HepG2 (cell line): ENCODE results near the gene MRPL20. TPM values are rescaled to one million over a fixed set of nuclear protein-coding genes. Genes with fewer than 3 reads are reported as not detected.

ENCODE experiments used
- BCL6 ChIP-seq: IDR thresholded peaks from 2 replicates; pipeline ENCODE4 v1.6.1; 2016; ENCODE audit warnings: missing genetic modification reagents, missing compliant biosample characterization
- CBFB ChIP-seq: sonication (generic); formaldehyde crosslinking; IDR thresholded peaks from 2 replicates; pipeline ENCODE4 v1.4.0; 2020; ENCODE audit warnings: missing genetic modification reagents
- DMAP1 ChIP-seq: IDR thresholded peaks from 2 replicates; pipeline ENCODE4 v1.6.1; 2016
- GATAD1 ChIP-seq: IDR thresholded peaks from 2 replicates; pipeline ENCODE4 v1.6.1; 2016; ENCODE audit warnings: missing genetic modification reagents, missing compliant biosample characterization
- IRF2 ChIP-seq: IDR thresholded peaks from 2 replicates; pipeline ENCODE4 v1.6.1; 2018; ENCODE audit warnings: missing genetic modification reagents, missing compliant biosample characterization
- MED1 ChIP-seq: sonication (generic); formaldehyde crosslinking; IDR thresholded peaks from 2 replicates; pipeline ENCODE4 v1.4.0; 2020; ENCODE audit warnings: missing genetic modification reagents
- RBAK ChIP-seq: sonication (generic); formaldehyde crosslinking; IDR thresholded peaks from 2 replicates; pipeline ENCODE4 v1.5.1; 2020; ENCODE audit warnings: mild to moderate bottlenecking, missing genetic modification reagents
- SRF ChIP-seq: IDR thresholded peaks from 2 replicates; pipeline ENCODE4 v1.6.1; 2011; ENCODE audit warnings: mild to moderate bottlenecking, low read depth, low read length, moderate library complexity
- THAP11 ChIP-seq: IDR thresholded peaks from 2 replicates; pipeline ENCODE4 v1.6.1; 2016; ENCODE audit warnings: missing biosample characterization, missing genetic modification reagents
- U2AF2 ChIP-seq: fragments of 200-400 bp; formaldehyde crosslinking; IDR thresholded peaks from 2 replicates; pipeline ENCODE4 v1.6.1; 2017; ENCODE audit warnings: low read depth, mild to moderate bottlenecking, low read length
- ZNF20 ChIP-seq: sonication (generic); formaldehyde crosslinking; IDR thresholded peaks from 2 replicates; pipeline ENCODE4 v1.4.0; 2020; ENCODE audit warnings: mild to moderate bottlenecking, moderate library complexity, missing genetic modification reagents
- ZNF224 ChIP-seq: sonication (generic); formaldehyde crosslinking; IDR thresholded peaks from 2 replicates; pipeline ENCODE4 v1.5.0; 2020; ENCODE audit warnings: mild to moderate bottlenecking, missing genetic modification reagents
- ZNF317 ChIP-seq: sonication (generic); formaldehyde crosslinking; IDR thresholded peaks from 2 replicates; pipeline ENCODE4 v1.5.0; 2020; ENCODE audit warnings: mild to moderate bottlenecking, missing genetic modification reagents
- ZNF512B ChIP-seq: sonication (generic); formaldehyde crosslinking; IDR thresholded peaks from 2 replicates; pipeline ENCODE4 v1.5.1; 2020; ENCODE audit warnings: missing genetic modification reagents, mild to moderate bottlenecking, borderline replicate concordance
- ZNF703 ChIP-seq: sonication (generic); formaldehyde crosslinking; IDR thresholded peaks from 2 replicates; pipeline ENCODE4 v1.5.1; 2020; ENCODE audit warnings: missing genetic modification reagents, mild to moderate bottlenecking, moderate library complexity, borderline replicate concordance
- ZNF784 ChIP-seq: sonication (generic); formaldehyde crosslinking; IDR thresholded peaks from 2 replicates; pipeline ENCODE4 v1.5.1; 2020; ENCODE audit warnings: missing genetic modification reagents, mild to moderate bottlenecking, borderline replicate concordance
- ZNF83 ChIP-seq: sonication (generic); formaldehyde crosslinking; IDR thresholded peaks from 2 replicates; pipeline ENCODE4 v1.4.0; 2020; ENCODE audit warnings: missing genetic modification reagents, mild to moderate bottlenecking, borderline replicate concordance
- ZSCAN21 ChIP-seq: sonication (generic); formaldehyde crosslinking; IDR thresholded peaks from 2 replicates; pipeline ENCODE4 v1.8.0; 2022; ENCODE audit warnings: mild to moderate bottlenecking, missing genetic modification reagents, moderate library complexity, borderline replicate concordance
- polyA plus RNA-seq, 8 experiments: library from polyadenylated mRNA; depleted of rRNA in 3 of 8; stranded (reverse) in 7 of 8; unstranded in 1 of 8; fragments of >200 nt; fragmentation: Illumina TruSeq in 4 of 8; extraction: Trizol in 4 of 8; gene quantifications; 2 replicates each; pipeline versions ENCODE4 v1.2.1 to v1.2.3, GENCODE V29; 2011 to 2016; ENCODE audit warnings: low read depth in 4 of 8, missing spikeins in 1 of 8, mixed read lengths in 1 of 8; ENCODE audit not compliant: insufficient read depth in 1 of 8
- total RNA-seq, 5 experiments: library from RNA; depleted of rRNA; stranded (reverse); fragments of >200 nt; fragmentation: Illumina TruSeq; extraction: Trizol; gene quantifications; 2 replicates each; pipeline ENCODE4 v1.2.3, GENCODE V29; 2016; ENCODE audit warnings: low read depth in 1 of 5
- TF ChIP-seq, protein P1 (sequence below): fragments of 450-650 bp; IDR thresholded peaks from 2 replicates; pipeline ENCODE4 v1.6.1; 2017; ENCODE audit warnings: mild to moderate bottlenecking
- TF ChIP-seq, protein P2 (sequence below): sonication (generic); formaldehyde crosslinking; IDR thresholded peaks from 2 replicates; pipeline ENCODE4; 2020; ENCODE audit warnings: missing genetic modification reagents, mild to moderate bottlenecking, borderline replicate concordance

The MRPL20 gene
- total and polyA plus RNA-seq, 2 of the 13 experiments (the other 11 are each of a cell fraction or from before 2014, with no cell fraction given): 59.2 to 127 TPM

DNA sequence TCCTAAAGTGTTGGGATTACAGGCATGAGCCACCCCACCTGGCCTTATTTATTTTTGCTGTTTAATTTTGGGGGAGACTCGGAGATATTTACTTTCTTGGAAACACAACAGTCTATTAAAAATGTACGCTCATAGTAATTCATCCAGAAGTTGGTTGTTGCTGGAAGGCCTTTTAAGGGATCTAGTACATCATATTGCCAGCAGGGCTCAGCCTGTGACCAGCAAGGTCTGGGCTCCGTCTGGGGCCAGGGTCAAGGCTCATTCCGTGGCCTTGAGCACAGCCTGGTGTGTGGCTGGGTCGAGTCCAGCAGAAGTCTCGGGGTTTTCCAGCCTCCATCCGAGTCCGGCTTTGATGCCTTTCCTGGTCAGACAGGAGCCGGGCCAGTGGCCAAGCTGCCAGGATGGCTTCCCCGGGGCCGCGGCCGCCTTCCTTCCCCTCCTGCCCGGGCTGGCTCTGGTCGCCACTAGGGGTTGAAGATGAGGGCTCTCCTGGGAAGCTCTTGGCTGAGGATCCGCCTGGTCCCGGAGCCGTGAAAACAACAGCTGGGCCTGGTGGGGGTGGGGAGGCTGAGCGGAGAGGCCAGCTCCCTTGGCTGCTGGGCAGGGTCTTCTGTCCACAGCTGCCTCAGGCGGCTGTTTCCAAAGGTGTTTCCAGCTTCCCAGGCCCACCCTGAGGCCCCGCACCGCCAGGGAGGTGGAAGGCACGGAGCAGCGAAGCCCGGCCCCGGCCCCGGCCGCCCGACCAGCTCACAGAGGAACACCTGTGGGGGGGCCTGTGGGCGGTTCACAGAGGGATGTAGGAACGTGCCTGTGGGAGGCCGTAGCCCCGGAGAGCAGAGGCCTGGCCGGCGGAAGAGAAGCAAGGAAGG is 23.3 kb upstream of the MRPL20 start (continued):
- TF ChIP-seq ZNF512B (CRISPR knock-in tag) (no peak), ZNF784 (CRISPR knock-in tag) (no peak), BCL6 (peak; percentile 27; the same call in 1 of the 2 replicates), RBAK (CRISPR knock-in tag) (no peak), IRF2 (CRISPR knock-in tag) (peak; percentile 14; the same call in 1 of the 2 replicates), U2AF2 (no peak), ZNF20 (CRISPR knock-in tag) (no peak), CBFB (no peak), ZNF83 (no peak), ZNF317 (CRISPR knock-in tag) (0 out of 2 replicates have a peak, but pooled peaks have one; percentile 63), ZSCAN21 (CRISPR knock-in tag) (peak; percentile 70; the same call in 1 of the 2 replicates), GATAD1 (peak; percentile 38; the same call in 1 of the 2 replicates), ZNF703 (peak; percentile 57; the same call in 1 of the 2 replicates), THAP11 (CRISPR knock-in tag) (peak; percentile 48), MED1 (CRISPR knock-in tag) (0 out of 2 replicates have a peak, but pooled peaks have one; percentile 7), DMAP1 (CRISPR knock-in tag) (no peak), ZNF224 (CRISPR knock-in tag) (no peak), SRF (no peak)
- TF ChIP-seq, protein P1, sequence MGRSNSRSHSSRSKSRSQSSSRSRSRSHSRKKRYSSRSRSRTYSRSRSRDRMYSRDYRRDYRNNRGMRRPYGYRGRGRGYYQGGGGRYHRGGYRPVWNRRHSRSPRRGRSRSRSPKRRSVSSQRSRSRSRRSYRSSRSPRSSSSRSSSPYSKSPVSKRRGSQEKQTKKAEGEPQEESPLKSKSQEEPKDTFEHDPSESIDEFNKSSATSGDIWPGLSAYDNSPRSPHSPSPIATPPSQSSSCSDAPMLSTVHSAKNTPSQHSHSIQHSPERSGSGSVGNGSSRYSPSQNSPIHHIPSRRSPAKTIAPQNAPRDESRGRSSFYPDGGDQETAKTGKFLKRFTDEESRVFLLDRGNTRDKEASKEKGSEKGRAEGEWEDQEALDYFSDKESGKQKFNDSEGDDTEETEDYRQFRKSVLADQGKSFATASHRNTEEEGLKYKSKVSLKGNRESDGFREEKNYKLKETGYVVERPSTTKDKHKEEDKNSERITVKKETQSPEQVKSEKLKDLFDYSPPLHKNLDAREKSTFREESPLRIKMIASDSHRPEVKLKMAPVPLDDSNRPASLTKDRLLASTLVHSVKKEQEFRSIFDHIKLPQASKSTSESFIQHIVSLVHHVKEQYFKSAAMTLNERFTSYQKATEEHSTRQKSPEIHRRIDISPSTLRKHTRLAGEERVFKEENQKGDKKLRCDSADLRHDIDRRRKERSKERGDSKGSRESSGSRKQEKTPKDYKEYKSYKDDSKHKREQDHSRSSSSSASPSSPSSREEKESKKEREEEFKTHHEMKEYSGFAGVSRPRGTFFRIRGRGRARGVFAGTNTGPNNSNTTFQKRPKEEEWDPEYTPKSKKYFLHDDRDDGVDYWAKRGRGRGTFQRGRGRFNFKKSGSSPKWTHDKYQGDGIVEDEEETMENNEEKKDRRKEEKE: no peak
- TF ChIP-seq, protein P2, sequence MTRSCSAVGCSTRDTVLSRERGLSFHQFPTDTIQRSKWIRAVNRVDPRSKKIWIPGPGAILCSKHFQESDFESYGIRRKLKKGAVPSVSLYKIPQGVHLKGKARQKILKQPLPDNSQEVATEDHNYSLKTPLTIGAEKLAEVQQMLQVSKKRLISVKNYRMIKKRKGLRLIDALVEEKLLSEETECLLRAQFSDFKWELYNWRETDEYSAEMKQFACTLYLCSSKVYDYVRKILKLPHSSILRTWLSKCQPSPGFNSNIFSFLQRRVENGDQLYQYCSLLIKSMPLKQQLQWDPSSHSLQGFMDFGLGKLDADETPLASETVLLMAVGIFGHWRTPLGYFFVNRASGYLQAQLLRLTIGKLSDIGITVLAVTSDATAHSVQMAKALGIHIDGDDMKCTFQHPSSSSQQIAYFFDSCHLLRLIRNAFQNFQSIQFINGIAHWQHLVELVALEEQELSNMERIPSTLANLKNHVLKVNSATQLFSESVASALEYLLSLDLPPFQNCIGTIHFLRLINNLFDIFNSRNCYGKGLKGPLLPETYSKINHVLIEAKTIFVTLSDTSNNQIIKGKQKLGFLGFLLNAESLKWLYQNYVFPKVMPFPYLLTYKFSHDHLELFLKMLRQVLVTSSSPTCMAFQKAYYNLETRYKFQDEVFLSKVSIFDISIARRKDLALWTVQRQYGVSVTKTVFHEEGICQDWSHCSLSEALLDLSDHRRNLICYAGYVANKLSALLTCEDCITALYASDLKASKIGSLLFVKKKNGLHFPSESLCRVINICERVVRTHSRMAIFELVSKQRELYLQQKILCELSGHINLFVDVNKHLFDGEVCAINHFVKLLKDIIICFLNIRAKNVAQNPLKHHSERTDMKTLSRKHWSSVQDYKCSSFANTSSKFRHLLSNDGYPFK (CRISPR knock-in tag): no peak
